ENCODE results near the gene PAQR7.

PAQR7 gene

DNA sequence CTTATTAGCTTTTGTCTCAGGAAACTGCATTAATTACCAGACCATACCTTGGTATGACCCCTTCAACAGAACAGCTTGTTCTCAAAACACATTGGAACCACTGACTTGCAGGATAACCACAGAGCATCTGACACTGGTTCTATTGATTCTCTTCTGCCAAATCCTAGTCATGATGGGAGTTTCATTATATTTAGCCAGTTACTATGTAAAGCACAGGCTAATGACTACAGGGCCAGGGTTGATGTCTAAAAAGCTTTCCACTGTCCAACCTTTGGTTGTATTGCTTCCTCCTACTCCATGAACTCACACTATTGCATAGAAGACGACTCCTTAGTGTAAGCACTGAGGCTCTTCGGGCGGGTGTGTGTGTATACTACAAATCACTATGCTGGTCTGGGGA lies 27.0 kb upstream of the PAQR7 start:
- no peak for DNase-seq

- DNase-seq: no peak
These were observed 24.7 kb upstream of the PAQR7 start for GRCh38 chr1:25900219-25900618.

DNA sequence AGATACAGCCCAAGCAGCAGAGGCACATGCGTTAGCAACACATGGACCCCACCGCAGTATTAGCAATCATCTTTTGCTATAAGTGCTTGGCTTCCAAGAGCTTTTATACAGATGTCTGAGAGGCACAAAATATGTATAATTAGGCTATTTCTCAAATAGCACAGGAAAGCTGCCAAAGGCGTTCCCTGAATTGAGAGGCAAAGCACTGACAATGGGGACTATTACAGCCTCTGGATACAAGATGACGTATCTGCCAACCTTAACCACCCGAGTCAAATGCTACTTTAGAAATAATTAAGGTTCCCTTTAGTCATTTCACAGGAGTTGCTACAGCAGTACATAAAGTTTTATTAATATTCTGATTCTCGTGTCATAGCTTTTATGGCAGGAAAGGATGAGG lies 24.3 kb upstream of the PAQR7 start:
- DNase-seq: no peak

DNA sequence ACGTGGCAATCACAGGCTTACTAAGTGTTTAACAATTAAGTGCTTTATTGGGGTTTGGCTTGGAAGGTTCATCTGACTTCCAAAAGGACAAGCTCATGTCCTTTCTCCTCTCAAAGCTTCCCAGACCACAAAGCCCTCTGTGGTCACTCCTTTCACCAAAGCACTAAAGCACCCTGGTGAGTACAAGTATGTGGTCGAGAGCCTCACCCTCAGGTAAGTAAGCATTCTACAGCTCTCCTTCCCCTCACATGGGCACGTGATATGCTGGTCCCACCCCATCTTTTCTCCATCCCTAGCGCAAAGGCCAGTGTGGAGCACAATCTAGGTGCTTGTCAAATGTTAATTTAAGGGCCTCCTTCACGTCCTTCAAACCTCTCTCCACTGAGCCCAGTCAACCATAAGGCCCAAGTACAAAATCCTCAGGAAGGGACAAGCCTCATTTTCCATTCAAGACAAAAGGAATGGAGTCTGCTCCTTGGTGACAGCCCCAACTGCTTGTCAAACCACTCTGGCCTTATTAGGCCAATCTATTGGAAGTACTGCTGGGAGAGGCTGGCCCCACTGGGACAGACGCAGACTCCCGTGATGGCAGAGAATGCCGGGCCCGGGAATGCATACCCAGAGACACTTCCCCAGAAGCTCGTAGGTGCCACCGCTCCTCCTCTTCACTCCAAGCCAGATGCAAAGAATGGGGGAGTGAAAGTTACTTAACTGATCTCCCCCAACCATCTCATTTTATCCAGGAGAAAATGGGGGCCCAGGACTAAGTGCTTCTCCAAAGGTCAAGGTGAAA lies 22.9 kb upstream of the PAQR7 start:
- DNase-seq: no peak

GRCh38 chr1:25897754-25898153 lies 22.2 kb upstream of the PAQR7 start:
- DNase-seq: no peak

DNA sequence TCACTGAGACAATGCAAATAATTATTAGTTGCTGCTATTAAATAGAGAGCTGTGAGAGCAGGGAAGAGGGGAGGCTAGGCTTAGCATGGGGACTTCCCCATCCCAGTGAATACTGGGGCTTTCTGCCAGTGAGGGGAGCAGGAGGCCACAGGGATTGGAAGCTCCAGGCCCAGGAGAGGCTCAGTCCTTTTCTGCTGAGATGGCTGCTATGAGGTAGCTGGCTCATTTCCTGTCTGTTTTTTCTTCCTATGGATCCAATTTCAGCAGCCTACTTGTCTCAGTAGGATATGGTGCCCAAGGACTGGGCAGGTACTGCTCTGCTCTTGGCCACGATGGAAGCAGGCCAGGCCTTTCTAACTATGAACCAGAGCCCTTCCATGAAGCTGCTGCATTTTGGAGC lies 20.8 kb upstream of the PAQR7 start:
- DNase-seq: no peak

DNA sequence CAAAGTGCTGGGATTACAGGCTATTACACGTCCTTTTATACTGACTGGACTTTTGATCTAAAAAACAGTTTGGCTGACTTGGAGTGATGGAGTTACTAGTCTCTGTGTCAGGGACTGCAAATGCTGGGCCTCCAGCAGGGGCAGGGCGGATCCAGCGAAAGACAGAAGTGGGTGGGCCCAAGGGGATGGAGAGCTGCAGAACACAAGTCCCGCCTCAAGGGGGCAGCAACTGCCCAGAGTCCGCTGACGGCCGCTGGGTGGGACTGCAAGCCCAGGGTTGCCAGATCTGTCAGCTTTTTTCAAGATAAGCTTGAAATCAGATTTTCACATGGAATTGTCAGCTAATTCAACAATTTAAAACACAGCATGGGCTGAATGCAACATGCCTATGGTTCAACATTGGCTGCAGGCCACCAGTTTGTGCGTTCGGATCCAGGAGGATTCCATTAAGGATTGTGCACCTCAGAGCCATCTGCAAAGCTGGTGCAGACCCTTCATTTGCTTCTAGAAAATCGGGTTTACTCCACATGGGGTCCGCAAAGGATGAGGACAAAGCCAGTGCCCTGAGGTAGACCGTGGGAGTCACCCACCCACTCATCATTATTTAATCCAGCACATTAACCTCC lies 20.0 kb upstream of the PAQR7 start:
- peak; percentile 97 for DNase-seq

DNA sequence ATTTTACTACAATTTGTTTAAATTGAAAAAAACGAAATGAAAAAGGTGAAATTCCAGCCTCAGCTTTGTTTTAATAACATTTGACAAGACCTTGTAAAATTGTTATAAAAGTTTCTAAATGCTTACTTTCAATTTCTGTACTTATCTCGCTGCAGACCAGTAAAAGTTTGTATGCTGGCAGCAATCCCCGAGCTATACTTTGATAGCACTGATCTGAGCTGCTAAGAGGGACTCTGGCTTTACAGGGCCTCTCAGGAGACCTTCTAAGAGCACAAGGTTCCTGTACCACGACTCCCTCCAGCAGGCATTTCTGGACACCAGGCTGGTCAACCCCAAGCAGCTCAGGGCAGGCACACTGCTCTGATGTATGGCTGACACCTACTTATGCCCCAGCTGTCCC lies 17.6 kb upstream of the PAQR7 start:
- DNase-seq: no peak

- DNase-seq: no peak
These were observed 16.1 kb upstream of the PAQR7 start for GRCh38 chr1:25891606-25892005.

- no peak for DNase-seq
These were observed 14.9 kb upstream of the PAQR7 start for GRCh38 chr1:25890239-25891034.

DNA sequence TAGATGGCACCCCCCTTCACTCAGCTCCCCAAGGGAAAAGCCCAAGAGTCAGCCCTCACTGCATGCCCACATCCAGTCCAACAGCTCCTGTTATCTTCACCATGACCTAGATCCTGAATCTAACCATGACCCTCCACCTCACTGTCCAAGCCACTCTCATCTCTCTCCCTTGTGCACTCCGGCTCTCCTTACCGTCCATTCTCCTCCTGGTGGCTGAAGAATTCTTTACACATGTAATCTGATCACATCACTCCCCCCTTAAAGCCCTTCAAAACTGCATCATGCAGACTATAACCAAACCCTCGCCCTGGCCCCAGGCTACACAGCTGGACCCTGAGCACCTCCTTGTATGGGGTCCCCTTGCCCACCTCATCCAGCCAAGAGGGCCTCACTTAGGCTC lies 14.0 kb upstream of the PAQR7 start:
- DNase-seq: no peak

- no peak for DNase-seq
These were observed 13.0 kb upstream of the PAQR7 start for GRCh38 chr1:25888426-25888987.

GRCh38 chr1:25885602-25886001 lies 10.1 kb upstream of the PAQR7 start:
- no peak for DNase-seq

DNA sequence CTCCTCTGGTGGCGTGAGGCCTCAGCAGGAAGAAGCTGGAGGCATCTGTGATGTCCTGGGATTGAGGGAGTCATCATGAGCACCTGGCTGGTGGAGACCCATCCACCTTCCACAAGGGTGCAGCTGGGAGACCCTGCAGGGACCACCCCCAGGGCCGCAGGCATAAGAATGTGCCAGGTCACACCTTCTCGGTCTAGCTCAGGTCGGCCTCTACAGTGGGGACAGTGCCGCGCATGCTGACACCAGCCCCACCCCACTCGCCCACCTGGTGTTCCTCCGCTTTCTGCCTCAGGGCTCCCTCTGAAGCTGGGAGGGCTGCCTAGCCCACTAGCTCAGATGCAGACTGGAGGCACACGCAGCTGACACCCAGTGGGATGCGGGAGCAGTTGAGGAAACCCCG lies 5.8 kb upstream of the PAQR7 start:
- DNase-seq: no peak

- DNase-seq: no peak
These were observed 5.0 kb upstream of the PAQR7 start for GRCh38 chr1:25880518-25880917.

DNA sequence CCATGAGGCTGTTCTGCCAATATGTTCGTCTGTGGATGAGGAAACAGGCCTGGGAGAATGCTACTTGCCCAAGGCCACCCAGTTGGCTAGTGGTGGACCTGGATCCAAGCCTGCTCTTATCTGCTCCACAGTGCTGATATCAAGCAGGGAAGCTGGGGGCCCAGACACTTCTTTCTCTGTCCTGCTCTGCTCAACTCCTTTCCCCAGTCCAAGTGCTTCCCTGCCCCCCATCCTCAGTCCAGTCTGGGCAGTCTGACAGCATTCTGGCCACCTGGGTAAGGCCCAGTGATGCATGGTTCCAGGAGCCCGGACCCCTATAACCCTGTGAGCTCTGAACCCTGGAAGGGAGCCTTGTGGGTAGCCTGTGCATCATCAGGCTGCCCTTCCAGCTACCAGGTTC lies 4.2 kb upstream of the PAQR7 start:
- no peak for DNase-seq

GRCh38 chr1:25878690-25879089 lies 3.2 kb upstream of the PAQR7 start:
- DNase-seq: no peak

DNA sequence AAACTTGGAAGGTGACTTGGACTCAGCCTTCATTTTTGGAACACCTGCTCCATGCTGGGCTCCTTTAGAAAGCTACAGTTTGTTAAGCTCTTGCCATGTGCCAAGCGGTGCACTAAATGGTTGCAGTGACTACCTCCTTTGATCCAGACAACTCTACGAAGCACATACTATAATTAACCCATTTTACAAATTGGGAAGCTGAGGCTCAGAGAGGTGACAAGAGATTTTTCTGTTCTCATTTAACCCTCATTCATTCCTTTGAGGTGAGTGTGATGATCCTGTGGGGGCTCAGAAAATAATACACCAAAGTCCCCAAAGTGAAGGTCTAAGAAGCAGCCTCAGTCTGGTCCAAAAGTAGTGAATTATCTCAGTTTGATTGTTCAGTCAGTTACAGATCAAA lies 1.6 kb upstream of the PAQR7 start:
- no peak for DNase-seq

- no peak for DNase-seq
These were observed 1.2 kb upstream of the PAQR7 start for GRCh38 chr1:25876693-25877077.

DNA sequence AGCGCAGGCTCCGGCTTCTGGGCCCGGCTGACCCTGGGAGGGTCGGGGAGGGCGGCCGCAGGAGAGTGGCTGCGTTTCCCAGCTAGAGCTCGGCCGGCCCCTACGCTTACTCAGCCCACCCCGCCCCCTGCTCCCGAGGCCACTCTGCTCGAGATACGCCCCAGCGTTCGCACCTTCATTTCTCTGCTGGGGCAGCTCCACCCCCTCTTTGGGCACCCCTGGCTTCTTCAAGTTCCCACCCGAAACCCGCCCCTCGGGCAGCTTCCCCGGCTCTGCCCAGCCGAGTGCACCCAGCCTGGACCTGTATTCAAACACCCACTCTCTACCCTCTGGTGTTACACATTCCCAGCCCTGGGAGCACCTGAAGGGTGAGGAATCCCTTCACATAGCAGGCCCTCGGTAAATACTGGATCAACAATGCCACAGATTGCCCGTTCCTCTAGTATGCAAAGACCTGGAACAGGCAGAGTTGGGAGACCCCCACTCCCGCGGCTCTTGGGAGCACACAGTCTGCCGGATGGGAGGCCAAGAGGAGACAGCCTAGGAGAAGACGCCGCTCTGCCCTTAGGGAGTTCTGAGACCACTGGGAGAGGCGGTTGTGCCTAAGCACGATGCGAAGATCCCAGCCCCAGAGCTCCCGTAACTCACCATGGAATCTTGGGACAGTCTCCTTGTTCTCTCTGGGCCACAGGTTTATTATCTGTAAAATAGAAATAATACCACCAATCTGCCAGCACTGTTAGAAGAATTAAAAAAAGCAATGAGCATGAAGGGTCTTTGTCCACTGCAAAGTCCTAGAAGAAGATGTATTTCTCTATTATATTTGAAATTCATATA lies 566 bp upstream of the PAQR7 start:
- DNase-seq: no peak

- no peak for DNase-seq
These were observed 814 bp downstream of the PAQR7 start for GRCh38 chr1:25874635-25875153.

DNA sequence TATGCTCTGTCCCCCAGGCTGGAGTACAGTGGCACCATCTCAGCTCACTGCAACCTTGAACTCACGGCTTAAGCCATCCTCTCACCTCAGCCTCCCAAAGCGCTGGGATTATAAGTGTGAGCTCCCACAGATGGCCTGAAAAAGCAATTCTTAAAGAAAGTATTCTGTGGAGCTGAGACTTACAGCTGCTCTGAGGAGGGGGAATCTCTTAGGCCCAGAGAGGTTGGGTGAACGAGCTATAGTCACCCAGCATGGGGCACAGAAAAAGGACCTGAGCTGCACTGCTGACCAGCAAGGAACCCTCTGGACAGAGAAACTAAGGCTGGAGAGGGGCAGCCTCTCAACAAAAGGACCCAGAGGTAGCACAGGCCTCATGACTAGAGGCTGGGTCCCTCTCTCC lies 1.3 kb downstream of the PAQR7 start:
- no peak for DNase-seq

GRCh38 chr1:25873120-25873519 lies 2.4 kb downstream of the PAQR7 start:
- no peak for DNase-seq
